Endothelial cell (in vitro differentiated cells): ENCODE measurements around the gene NDFIP1. TPM values are rescaled to one million over a fixed set of nuclear protein-coding genes. Genes with fewer than 3 reads are reported as not detected.

Experiments used
- DNase-seq: peaks from one replicate; pipeline ENCODE4 v3.0.0; 2021; ENCODE audit warnings: low spot score
- H3K27ac Mint-ChIP-seq: one replicate; pipeline ENCODE4 v1.8.0; 2021; ENCODE audit warnings: mixed read lengths, inconsistent platforms; ENCODE audit not compliant: unreplicated experiment
- H3K27me3 Mint-ChIP-seq: one replicate; pipeline ENCODE4 v1.8.0; 2021; ENCODE audit warnings: mild to moderate bottlenecking, moderate library complexity, mixed read lengths, inconsistent platforms; ENCODE audit not compliant: unreplicated experiment
- H3K36me3 Mint-ChIP-seq: one replicate; pipeline ENCODE4 v1.8.0; 2021; ENCODE audit warnings: mild to moderate bottlenecking, low read depth, mixed read lengths, inconsistent platforms; ENCODE audit not compliant: unreplicated experiment
- H3K4me1 Mint-ChIP-seq: one replicate; pipeline ENCODE4 v1.8.0; 2021; ENCODE audit warnings: mild to moderate bottlenecking, mixed read lengths, inconsistent platforms; ENCODE audit not compliant: unreplicated experiment
- H3K4me3 Mint-ChIP-seq: one replicate; pipeline ENCODE4 v1.8.0; 2021; ENCODE audit warnings: mild to moderate bottlenecking, mixed read lengths, inconsistent platforms; ENCODE audit not compliant: unreplicated experiment
- H3K9me3 Mint-ChIP-seq: one replicate; pipeline ENCODE4 v1.8.0; 2021; ENCODE audit warnings: mixed read lengths, inconsistent platforms; ENCODE audit not compliant: unreplicated experiment
- CTCF ChIP-seq: fragments of 200-600 bp; sonication (generic); IDR thresholded peaks from one replicate; pipeline ENCODE4 v1.5.0; 2021; ENCODE audit warnings: antibody characterized with exemption; ENCODE audit not compliant: unreplicated experiment
- total RNA-seq: library from RNA; stranded (reverse); fragmentation: NEBNext Ultra II Directional; extraction: Animal tissue kit (Norgen Biotek cat#: 25700); gene quantifications from one replicate; pipeline ENCODE4 v1.2.1, GENCODE V29; 2021; ENCODE audit not compliant: unreplicated experiment

The NDFIP1 gene
- total RNA-seq, 1 donor from 2014 or later, result 34.8 TPM

- peak; percentile 62 for TF ChIP-seq CTCF
- DNase-seq, result peak; percentile 62
- no peaks in the 10 kb centered on the region for H3K4me1 Mint-ChIP-seq
- H3K4me3 Mint-ChIP-seq, result no peak overlapping the region
- H3K27me3 Mint-ChIP-seq, result no peaks in the 10 kb centered on the region
- H3K27ac Mint-ChIP-seq, result no peak overlapping the region
- H3K9me3 Mint-ChIP-seq, result no peaks in the 10 kb centered on the region
- peaks cover 11% of the 10 kb centered on the region for H3K36me3 Mint-ChIP-seq
These were observed 36.7 kb downstream of the NDFIP1 start for GRCh38 chr5:142145106-142145900.

GRCh38 chr5:142149363-142149762 is 40.8 kb downstream of the NDFIP1 start:
- Mint-ChIP-seq H3K4me1 (peaks cover 16% of the 10 kb centered on the region), H3K27me3 (peaks cover under 1% of the 10 kb centered on the region), H3K27ac (no peak overlapping the region), H3K36me3 (peaks cover 13% of the 10 kb centered on the region), H3K4me3 (no peak overlapping the region), H3K9me3 (no peaks in the 10 kb centered on the region)
- no peak for TF ChIP-seq CTCF
- DNase-seq, result no peak

GRCh38 chr5:142150431-142150830 is 41.9 kb downstream of the NDFIP1 start:
- DNase-seq, result no peak
- Mint-ChIP-seq H3K4me1 (peaks cover 16% of the 10 kb centered on the region), H3K27me3 (peaks cover 2% of the 10 kb centered on the region), H3K27ac (peak overlapping the region; percentile 48), H3K9me3 (no peaks in the 10 kb centered on the region), H3K36me3 (peaks cover 13% of the 10 kb centered on the region), H3K4me3 (no peak overlapping the region)
- TF ChIP-seq CTCF, result no peak

- DNase-seq, result peak; percentile 57
- Mint-ChIP-seq H3K27me3 (peaks cover 2% of the 10 kb centered on the region), H3K36me3 (peaks cover 13% of the 10 kb centered on the region), H3K4me1 (peaks cover 19% of the 10 kb centered on the region), H3K9me3 (no peaks in the 10 kb centered on the region), H3K4me3 (no peak overlapping the region), H3K27ac (no peak overlapping the region)
- peak; percentile 95 for TF ChIP-seq CTCF
These were observed 43.1 kb downstream of the NDFIP1 start for GRCh38 chr5:142151436-142152383.
